ENCODE data around the gene TIMM10B. TPM values are rescaled to one million over a fixed set of nuclear protein-coding genes. Genes with fewer than 3 reads are reported as not detected.

TIMM10B gene
- total and polyA plus RNA-seq, 2 donors (not counting 1 experiment from before 2014, with no cell fraction given): 42.9 to 62.1 TPM

GRCh38 chr11:6530848-6531247 lies 49.5 kb downstream of the TIMM10B start:
- Histone ChIP-seq H3K9ac (ENCODE audit: low read length) (no peak overlapping the region), H3K4me1 (ENCODE audit: control insufficient read depth in 2 of 2, insufficient read depth in 2 of 2, low read length in 2 of 2) (peaks cover 4 to 9% of the 10 kb centered on the region in 2 donors), H3K4me2 (replicated peaks; ENCODE audit: low read depth, low read length, poor library complexity, severe bottlenecking) (no peak overlapping the region), H3K27me3 (replicated peaks in 1 of 4; ENCODE audit: control extremely low read depth in 1 of 4, control insufficient read depth in 3 of 4, insufficient read depth in 4 of 4, low read length in 3 of 4) (no peaks in the 10 kb centered on the region), H3K4me3 (ENCODE audit: control extremely low read depth in 1 of 5, extremely low read depth in 1 of 5, insufficient read depth in 1 of 5, low read depth in 2 of 5, low read length in 4 of 5) (no peak overlapping the region), H4K20me1 (ENCODE audit: control insufficient read depth, insufficient read depth, low read length, poor library complexity, severe bottlenecking) (no peaks in the 10 kb centered on the region), H2AFZ (ENCODE audit: insufficient read depth, low read depth, low read length, poor library complexity, severe bottlenecking) (no peak overlapping the region), H3K9me3 (ENCODE audit: control extremely low read depth in 1 of 3, control insufficient read depth in 2 of 3, insufficient read depth in 1 of 3, low read length in 2 of 3) (no peaks in the 10 kb centered on the region), H3K27ac (ENCODE audit: low read length in 2 of 2) (no peak overlapping the region), H3K79me2 (ENCODE audit: control insufficient read depth, insufficient read depth, low read length) (no peaks in the 10 kb centered on the region), H3K36me3 (replicated peaks in 1 of 2; ENCODE audit: control extremely low read depth in 1 of 2, control insufficient read depth in 1 of 2, extremely low read depth in 1 of 2, insufficient read depth in 2 of 2, low read length in 1 of 2) (peaks cover 0 to 7% of the 10 kb centered on the region in 2 experiments)
- ATAC-seq (ENCODE audit: low read depth) (no peak), DNase-seq (no peak)
- peaks cover 7% of the 10 kb centered on the region for H3K4me1 Mint-ChIP-seq
- POLR2A ChIA-PET: interaction anchor here (0.9 kb wide), 1 partner anchor 71 kb away, joined by 3 read pairs; no protein-coding TSS in a partner anchor
- no peaks in the 10 kb centered on the region for H3K27me3 Mint-ChIP-seq
- no peak overlapping the region for H3K27ac Mint-ChIP-seq
- WGBS (ENCODE audit: insufficient coverage): 88% methylated on average over 2 of the region's 2 CpGs
- H3K4me3 Mint-ChIP-seq: no peak overlapping the region
- intact Hi-C loops (cut with micrococcal nuclease): loop anchor here (1.0 to 5.0 kb wide), 5 partner anchors 71 to 226 kb away; partner anchors contain the start of genes ILK, MRPL17 and RRP8
- no peaks in the 10 kb centered on the region for H3K9me3 Mint-ChIP-seq (ENCODE audit: insufficient read depth)
- TF ChIP-seq EZH2 (IDR thresholded peaks at IDR 0.05; ENCODE audit: borderline replicate concordance, insufficient read depth, low read depth, low read length, poor library complexity, severe bottlenecking) (no peak), CTCF (IDR thresholded peaks at IDR 0.05) (no peak)
- CTCF ChIA-PET: interaction anchor here (0.7 to 5.7 kb wide), 40 partner anchors 8 to 227 kb away, joined by 3 to 104 read pairs (median 4); partner anchors contain the start of genes ILK, MRPL17, RRP8 and TAF10

- DNase-seq (peak; percentile 66), ATAC-seq (ENCODE audit: low read depth) (peak; percentile 57)
- Histone ChIP-seq H3K4me1 (ENCODE audit: control insufficient read depth in 2 of 2, insufficient read depth in 2 of 2, low read length in 2 of 2) (peaks cover 4 to 5% of the 10 kb centered on the region in 2 donors), H3K9ac (ENCODE audit: low read length) (no peak overlapping the region), H3K27me3 (replicated peaks in 1 of 4; ENCODE audit: control extremely low read depth in 1 of 4, control insufficient read depth in 3 of 4, insufficient read depth in 4 of 4, low read length in 3 of 4) (no peaks in the 10 kb centered on the region), H2AFZ (ENCODE audit: insufficient read depth, low read depth, low read length, poor library complexity, severe bottlenecking) (no peak overlapping the region), H3K4me3 (ENCODE audit: control extremely low read depth in 1 of 5, extremely low read depth in 1 of 5, insufficient read depth in 1 of 5, low read depth in 2 of 5, low read length in 4 of 5) (no peak overlapping the region), H3K79me2 (ENCODE audit: control insufficient read depth, insufficient read depth, low read length) (no peaks in the 10 kb centered on the region), H3K9me3 (ENCODE audit: control extremely low read depth in 1 of 3, control insufficient read depth in 2 of 3, insufficient read depth in 1 of 3, low read length in 2 of 3) (no peaks in the 10 kb centered on the region), H3K4me2 (replicated peaks; ENCODE audit: low read depth, low read length, poor library complexity, severe bottlenecking) (no peak overlapping the region), H4K20me1 (ENCODE audit: control insufficient read depth, insufficient read depth, low read length, poor library complexity, severe bottlenecking) (no peaks in the 10 kb centered on the region), H3K36me3 (replicated peaks in 1 of 2; ENCODE audit: control extremely low read depth in 1 of 2, control insufficient read depth in 1 of 2, extremely low read depth in 1 of 2, insufficient read depth in 2 of 2, low read length in 1 of 2) (peaks cover 0 to 7% of the 10 kb centered on the region in 2 experiments), H3K27ac (ENCODE audit: low read length in 2 of 2) (no peak overlapping the region)
- CTCF ChIA-PET: interaction anchor here (0.7 to 5.7 kb wide), 39 partner anchors 8 to 227 kb away, joined by 3 to 104 read pairs (median 4); partner anchors contain the start of genes ILK, MRPL17, RRP8 and TAF10
- Mint-ChIP-seq H3K27ac (no peak overlapping the region), H3K4me3 (no peak overlapping the region), H3K9me3 (ENCODE audit: insufficient read depth) (no peaks in the 10 kb centered on the region), H3K4me1 (peaks cover 5% of the 10 kb centered on the region), H3K27me3 (no peaks in the 10 kb centered on the region)
- POLR2A ChIA-PET: interaction anchor here (0.5 to 0.9 kb wide), 2 partner anchors 70 to 115 kb away, joined by 3 to 6 read pairs; no protein-coding TSS in a partner anchor
- WGBS (ENCODE audit: insufficient coverage): 8% methylated on average over 1 of the region's 1 CpG
- TF ChIP-seq EZH2 (IDR thresholded peaks at IDR 0.05; ENCODE audit: borderline replicate concordance, insufficient read depth, low read depth, low read length, poor library complexity, severe bottlenecking) (no peak), CTCF (IDR thresholded peaks at IDR 0.05) (peak; percentile 83)
- intact Hi-C loops (cut with micrococcal nuclease): loop anchor here (1.0 to 5.0 kb wide), 5 partner anchors 71 to 226 kb away; partner anchors contain the start of genes ILK, MRPL17 and RRP8
Measured at GRCh38 chr11:6531267-6531752, 50.0 kb downstream of the TIMM10B start.

All from B cell (primary cell).